ENCODE data around the gene CHD1. TPM values are rescaled to one million over a fixed set of nuclear protein-coding genes. Genes with fewer than 3 reads are reported as not detected.
A peak's percentile ranks its signal among the peaks of the same experiment; 100 is the strongest.

The CHD1 gene
- total and polyA plus RNA-seq, 2 donors (not counting 1 experiment from before 2014, with no cell fraction given) = 18.2 to 48.4 TPM

GRCh38 chr5:98880598-98880997, 48.2 kb downstream of the CHD1 start:
- DNase-seq (ENCODE audit: low read depth in 2 of 2) = peak in 1 of 2 donors; percentile 5
- Histone ChIP-seq H4K20me1 (ENCODE audit: control insufficient read depth, extremely low read depth, insufficient read depth, low read length) (no peaks in the 10 kb centered on the region), H3K27ac (ENCODE audit: insufficient read depth, low read length) (no peak overlapping the region), H3K9me3 (ENCODE audit: control insufficient read depth, insufficient read depth, low read depth, low read length) (no peaks in the 10 kb centered on the region), H3K27me3 (ENCODE audit: control insufficient read depth, insufficient read depth, low read length) (no peaks in the 10 kb centered on the region), H2AFZ (ENCODE audit: low read length) (no peak overlapping the region), H3K9ac (ENCODE audit: insufficient read depth, low read length) (no peak overlapping the region), H3K4me1 (ENCODE audit: control insufficient read depth, extremely low read depth, insufficient read depth, low read length) (no peaks in the 10 kb centered on the region), H3K4me2 (ENCODE audit: extremely low read depth, insufficient read depth, low read length) (no peak overlapping the region), H3K36me3 (ENCODE audit: control insufficient read depth, insufficient read depth, low read length) (no peaks in the 10 kb centered on the region), H3K4me3 (replicated peaks in 1 of 4; ENCODE audit: control extremely low read depth in 1 of 4, insufficient read depth in 1 of 4, low read depth in 3 of 4, low read length in 4 of 4) (no peak overlapping the region), H3K79me2 (ENCODE audit: control insufficient read depth, insufficient read depth, low read length) (no peaks in the 10 kb centered on the region)
- TF ChIP-seq EZH2 (IDR thresholded peaks at IDR 0.05; ENCODE audit: low read length, missing control alignments) (no peak), CTCF (conservative IDR thresholded peaks at IDR 0.05 in 1 of 2, IDR thresholded peaks at IDR 0.05 in 1 of 2; ENCODE audit: low read depth in 1 of 2, low read length in 2 of 2) (no peak)

GRCh38 chr5:98880151-98880550, 48.7 kb downstream of the CHD1 start:
- H3K4me3 ChIP-seq (replicated peaks in 1 of 4; ENCODE audit: control extremely low read depth in 1 of 4, insufficient read depth in 1 of 4, low read depth in 3 of 4, low read length in 4 of 4) = no peak overlapping the region
- H3K36me3 ChIP-seq (ENCODE audit: control insufficient read depth, insufficient read depth, low read length) = no peaks in the 10 kb centered on the region
- no peaks in the 10 kb centered on the region for H3K4me1 ChIP-seq (ENCODE audit: control insufficient read depth, extremely low read depth, insufficient read depth, low read length)
- H3K4me2 ChIP-seq (ENCODE audit: extremely low read depth, insufficient read depth, low read length) = no peak overlapping the region
- no peak overlapping the region for H2AFZ ChIP-seq (ENCODE audit: low read length)
- H3K79me2 ChIP-seq (ENCODE audit: control insufficient read depth, insufficient read depth, low read length) = no peaks in the 10 kb centered on the region
- no peaks in the 10 kb centered on the region for H3K27me3 ChIP-seq (ENCODE audit: control insufficient read depth, insufficient read depth, low read length)
- peak in 1 of 2 donors; percentile 70 for DNase-seq (ENCODE audit: low read depth in 2 of 2)
- no peak overlapping the region for H3K27ac ChIP-seq (ENCODE audit: insufficient read depth, low read length)
- H4K20me1 ChIP-seq (ENCODE audit: control insufficient read depth, extremely low read depth, insufficient read depth, low read length) = no peaks in the 10 kb centered on the region
- no peak for TF ChIP-seq EZH2 (IDR thresholded peaks at IDR 0.05; ENCODE audit: low read length, missing control alignments)
- no peaks in the 10 kb centered on the region for H3K9me3 ChIP-seq (ENCODE audit: control insufficient read depth, insufficient read depth, low read depth, low read length)
- H3K9ac ChIP-seq (ENCODE audit: insufficient read depth, low read length) = no peak overlapping the region

- H3K27me3 ChIP-seq (ENCODE audit: control insufficient read depth, insufficient read depth, low read length) = no peaks in the 10 kb centered on the region
- peaks cover 1% of the 10 kb centered on the region for H3K36me3 ChIP-seq (ENCODE audit: control insufficient read depth, insufficient read depth, low read length)
- H4K20me1 ChIP-seq (ENCODE audit: control insufficient read depth, extremely low read depth, insufficient read depth, low read length) = no peaks in the 10 kb centered on the region
- H3K9me3 ChIP-seq (ENCODE audit: control insufficient read depth, insufficient read depth, low read depth, low read length) = no peaks in the 10 kb centered on the region
- H3K9ac ChIP-seq (ENCODE audit: insufficient read depth, low read length) = no peak overlapping the region
- H3K79me2 ChIP-seq (ENCODE audit: control insufficient read depth, insufficient read depth, low read length) = no peaks in the 10 kb centered on the region
- H3K4me2 ChIP-seq (ENCODE audit: extremely low read depth, insufficient read depth, low read length) = no peak overlapping the region
- no peak overlapping the region for H3K4me3 ChIP-seq (replicated peaks in 1 of 4; ENCODE audit: control extremely low read depth in 1 of 4, insufficient read depth in 1 of 4, low read depth in 3 of 4, low read length in 4 of 4)
- no peak overlapping the region for H3K27ac ChIP-seq (ENCODE audit: insufficient read depth, low read length)
- no peak overlapping the region for H2AFZ ChIP-seq (ENCODE audit: low read length)
- TF ChIP-seq EZH2 (IDR thresholded peaks at IDR 0.05; ENCODE audit: low read length, missing control alignments) (no peak), CTCF (conservative IDR thresholded peaks at IDR 0.05 in 1 of 2, IDR thresholded peaks at IDR 0.05 in 1 of 2; ENCODE audit: low read depth in 1 of 2, low read length in 2 of 2) (no peak)
- DNase-seq (ENCODE audit: low read depth in 2 of 2) = no peak
- H3K4me1 ChIP-seq (ENCODE audit: control insufficient read depth, extremely low read depth, insufficient read depth, low read length) = peaks cover 3% of the 10 kb centered on the region
Observed at GRCh38 chr5:98877600-98877999, 51.2 kb downstream of the CHD1 start.
